GM12891 (cell line): ENCODE results near the gene IQGAP2.

Experiments used
- PAX5 ChIP-seq: IDR thresholded peaks from 2 replicates; pipeline ENCODE4 v1.6.1; 2011; ENCODE audit warnings: low read length, moderate library complexity, mild to moderate bottlenecking; ENCODE audit not compliant: insufficient read depth, severe bottlenecking
- POLR2A ChIP-seq: IDR thresholded peaks from 2 replicates; pipeline ENCODE4 v1.6.1; 2011; ENCODE audit warnings: low read depth, low read length, control low read depth
- POLR2AphosphoS5 ChIP-seq: IDR thresholded peaks from 2 replicates; pipeline ENCODE4 v1.6.1; 2011; ENCODE audit warnings: low read depth, low read length, control low read depth
- SPI1 ChIP-seq: IDR thresholded peaks from 2 replicates; pipeline ENCODE4 v1.6.1; 2011; ENCODE audit warnings: low read depth, low read length, control low read depth

GRCh38 chr5:76433261-76433660, 30.2 kb downstream of the IQGAP2 start:
- TF ChIP-seq POLR2AphosphoS5 (no peak), POLR2A (no peak), SPI1 (no peak), PAX5 (no peak)
